OCI-LY7 (cell line): ENCODE results near the gene GAMT.

Source experiments
- EZH2phosphoT487 ChIP-seq: fragments of 200-600 bp; sonication (generic); IDR thresholded peaks from 2 replicates; pipeline ENCODE4 v1.6.1; 2018; ENCODE audit warnings: low read depth, borderline replicate concordance, mild to moderate bottlenecking, mixed run types, antibody characterized with exemption, low read length, moderate library complexity, mixed read lengths
- TF ChIP-seq, protein P1 (sequence below): fragments of 200-600 bp; sonication (generic); conservative IDR thresholded peaks from 2 replicates; pipeline ENCODE4 v1.5.1; 2014; ENCODE audit warnings: mild to moderate bottlenecking, antibody characterized with exemption, low read length, moderate library complexity, mixed read lengths

DNA sequence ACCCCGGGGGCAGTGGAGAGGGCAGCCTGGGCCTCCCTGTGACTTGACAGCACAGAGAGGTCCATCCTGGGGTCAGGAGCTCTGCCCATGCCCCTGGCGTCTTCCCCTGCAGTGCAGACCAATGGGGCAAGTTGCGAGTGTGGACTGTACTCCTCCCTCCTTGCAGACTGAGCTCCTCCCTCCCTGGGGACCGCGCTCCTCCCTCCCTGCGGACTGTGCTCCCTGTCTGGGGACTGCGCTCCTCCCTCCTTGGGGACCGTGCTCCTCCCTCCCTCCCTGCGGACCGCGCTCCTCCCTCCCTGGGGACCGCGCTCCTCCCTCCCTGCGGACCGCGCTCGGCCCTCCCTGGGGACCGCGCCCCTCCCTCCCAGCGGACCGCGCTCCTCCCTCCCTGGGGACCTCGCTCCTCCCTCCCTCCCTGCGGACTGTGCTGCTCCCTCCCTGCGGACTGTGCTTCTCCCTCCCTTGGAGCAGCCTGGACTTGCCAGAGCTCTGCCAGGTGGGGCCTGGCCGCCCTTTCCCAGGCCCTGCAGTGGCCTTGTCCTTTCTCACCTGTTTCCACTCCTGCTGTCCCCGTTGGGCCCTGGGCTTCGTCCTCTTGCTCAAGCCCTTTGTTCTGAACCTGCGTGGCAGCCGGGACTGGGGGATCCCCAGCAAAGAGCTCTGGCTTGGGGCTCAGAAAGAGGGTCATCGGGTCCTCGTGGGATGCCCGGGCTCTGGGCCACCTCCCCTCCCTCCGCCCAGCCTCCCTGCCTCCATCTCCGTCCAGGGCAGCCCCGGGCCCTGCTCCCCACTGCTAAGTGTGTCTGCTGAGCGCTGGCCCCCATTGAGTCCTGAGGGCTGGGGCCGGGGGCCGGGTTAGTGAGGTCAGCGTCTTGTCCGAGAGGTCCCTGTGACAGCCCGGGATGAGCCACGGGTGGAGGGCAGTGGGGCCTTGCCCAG is 6.8 kb downstream of the GAMT start:
- TF ChIP-seq, protein P1, sequence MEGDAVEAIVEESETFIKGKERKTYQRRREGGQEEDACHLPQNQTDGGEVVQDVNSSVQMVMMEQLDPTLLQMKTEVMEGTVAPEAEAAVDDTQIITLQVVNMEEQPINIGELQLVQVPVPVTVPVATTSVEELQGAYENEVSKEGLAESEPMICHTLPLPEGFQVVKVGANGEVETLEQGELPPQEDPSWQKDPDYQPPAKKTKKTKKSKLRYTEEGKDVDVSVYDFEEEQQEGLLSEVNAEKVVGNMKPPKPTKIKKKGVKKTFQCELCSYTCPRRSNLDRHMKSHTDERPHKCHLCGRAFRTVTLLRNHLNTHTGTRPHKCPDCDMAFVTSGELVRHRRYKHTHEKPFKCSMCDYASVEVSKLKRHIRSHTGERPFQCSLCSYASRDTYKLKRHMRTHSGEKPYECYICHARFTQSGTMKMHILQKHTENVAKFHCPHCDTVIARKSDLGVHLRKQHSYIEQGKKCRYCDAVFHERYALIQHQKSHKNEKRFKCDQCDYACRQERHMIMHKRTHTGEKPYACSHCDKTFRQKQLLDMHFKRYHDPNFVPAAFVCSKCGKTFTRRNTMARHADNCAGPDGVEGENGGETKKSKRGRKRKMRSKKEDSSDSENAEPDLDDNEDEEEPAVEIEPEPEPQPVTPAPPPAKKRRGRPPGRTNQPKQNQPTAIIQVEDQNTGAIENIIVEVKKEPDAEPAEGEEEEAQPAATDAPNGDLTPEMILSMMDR: no peak
- TF ChIP-seq EZH2phosphoT487: no peak
